T-helper 17 cell (primary cell): ENCODE results near the gene VWA8. TPM values are rescaled to one million over a fixed set of nuclear protein-coding genes. Genes with fewer than 3 reads are reported as not detected.
"Not testable (repeated sequence)": the region's sequence is repeated elsewhere in the genome, so short reads cannot be mapped to it uniquely, and the experiment has no call there.

Experiments used
- ATAC-seq: fragments of 150-1000 bp; cut with Tn5 transposase; 2 replicates; pipeline ENCODE4 v1.10.0; 2021; ENCODE audit warnings: mild to moderate bottlenecking, moderate library complexity
- DNase-seq, 3 donors: peaks; one replicate each; pipeline versions ENCODE4 v3.0.0 to v3.0.0-alpha.2; 2020 to 2021
- H3K9me3 ChIP-seq: one replicate; pipeline ENCODE4 v1.7.0; 2013; ENCODE audit warnings: low read length, mild to moderate bottlenecking; ENCODE audit not compliant: control insufficient read depth, poor library complexity, severe bottlenecking
- H3K27ac Mint-ChIP-seq: one replicate; pipeline ENCODE4 v1.8.0; 2022; ENCODE audit warnings: mild to moderate bottlenecking, moderate library complexity, mixed read lengths
- H3K27me3 Mint-ChIP-seq: one replicate; pipeline ENCODE4 v1.8.0; 2022; ENCODE audit warnings: mixed read lengths
- H3K36me3 Mint-ChIP-seq: one replicate; pipeline ENCODE4 v1.8.0; 2022; ENCODE audit warnings: low read depth, mixed read lengths
- H3K4me1 Mint-ChIP-seq: one replicate; pipeline ENCODE4 v1.8.0; 2022; ENCODE audit warnings: mild to moderate bottlenecking, mixed read lengths
- H3K4me3 Mint-ChIP-seq: one replicate; pipeline ENCODE4 v1.8.0; 2022; ENCODE audit warnings: mild to moderate bottlenecking, moderate library complexity, mixed read lengths
- total RNA-seq, 4 donors: library from RNA in 2 of 4; stranded (reverse) in 2 of 4; gene quantifications; one replicate each; pipeline ENCODE4 v1.2.3 and lab custom pipeline; 2022 to 2026

VWA8 gene
- total RNA-seq, 2 donors from 2014 or later, result 21.5 to 23.0 TPM

DNA sequence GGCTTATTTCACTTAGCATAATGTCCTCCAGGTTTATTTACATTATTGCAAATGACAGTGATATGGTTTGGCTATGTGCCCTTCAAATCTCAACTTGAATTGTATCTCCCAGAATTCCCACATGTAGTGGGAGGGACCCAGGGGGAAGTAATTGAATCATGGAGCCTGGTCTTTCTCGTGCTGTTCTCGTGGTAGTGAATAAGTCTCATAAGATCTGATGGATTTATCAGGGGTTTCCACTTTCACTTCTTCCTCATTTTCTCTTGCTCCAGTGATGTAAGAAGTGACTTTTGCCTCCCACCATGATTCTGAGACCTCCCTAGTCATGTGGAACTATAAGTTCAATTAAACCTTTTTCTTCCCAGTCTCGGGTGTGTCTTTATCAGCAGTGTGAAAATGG lies 109.6 kb downstream of the VWA8 start:
- Mint-ChIP-seq H3K27ac (no peak overlapping the region), H3K27me3 (no peaks in the 10 kb centered on the region), H3K36me3 (no peaks in the 10 kb centered on the region), H3K4me3 (no peak overlapping the region), H3K4me1 (no peaks in the 10 kb centered on the region)
- DNase-seq (no peak), ATAC-seq (no peak)
- no peaks in the 10 kb centered on the region for H3K9me3 ChIP-seq

DNA sequence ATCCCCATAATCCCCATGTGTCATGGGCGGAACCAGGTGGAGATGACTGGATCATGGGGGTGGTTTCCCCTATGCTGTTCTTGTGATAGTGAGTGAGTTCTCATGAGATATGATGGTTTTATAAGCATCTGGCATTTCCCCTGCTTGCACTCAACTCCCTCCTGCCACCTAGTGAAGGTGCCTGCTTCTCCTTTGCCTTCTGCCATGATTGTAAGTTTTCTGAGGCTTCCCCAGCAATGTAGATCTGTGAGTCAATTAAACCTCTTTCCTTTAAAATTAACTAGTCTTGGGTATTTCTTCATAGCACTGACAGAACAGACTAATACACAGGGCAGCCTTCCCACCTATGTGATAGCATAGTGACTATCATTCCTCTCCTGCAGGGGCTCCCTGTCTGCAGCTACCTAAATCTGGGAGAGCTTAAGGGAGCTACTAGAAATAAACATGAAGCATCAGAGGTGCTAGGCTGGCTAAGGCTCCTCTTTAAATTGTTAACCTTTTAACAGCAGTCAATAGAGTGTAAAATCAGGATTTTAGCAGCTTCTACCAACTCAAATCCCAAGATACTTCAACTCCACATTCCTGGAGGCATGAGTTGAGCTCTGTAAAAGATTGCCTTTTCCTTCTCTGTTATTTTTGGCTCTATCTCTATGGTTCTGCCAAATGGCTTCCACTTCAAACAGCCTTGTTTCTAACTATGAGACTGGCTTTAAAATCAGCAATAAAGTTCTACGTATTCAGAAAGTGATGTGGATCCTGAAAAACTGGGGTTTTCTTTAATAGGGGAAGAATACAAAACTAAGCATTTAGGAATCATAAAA lies 112.3 kb downstream of the VWA8 start:
- Mint-ChIP-seq H3K4me3 (no peak overlapping the region), H3K27ac (no peak overlapping the region), H3K4me1 (peaks cover 3% of the 10 kb centered on the region), H3K27me3 (no peaks in the 10 kb centered on the region), H3K36me3 (no peaks in the 10 kb centered on the region)
- H3K9me3 ChIP-seq, result no peaks in the 10 kb centered on the region
- no peak for ATAC-seq
- no peak for DNase-seq

DNA sequence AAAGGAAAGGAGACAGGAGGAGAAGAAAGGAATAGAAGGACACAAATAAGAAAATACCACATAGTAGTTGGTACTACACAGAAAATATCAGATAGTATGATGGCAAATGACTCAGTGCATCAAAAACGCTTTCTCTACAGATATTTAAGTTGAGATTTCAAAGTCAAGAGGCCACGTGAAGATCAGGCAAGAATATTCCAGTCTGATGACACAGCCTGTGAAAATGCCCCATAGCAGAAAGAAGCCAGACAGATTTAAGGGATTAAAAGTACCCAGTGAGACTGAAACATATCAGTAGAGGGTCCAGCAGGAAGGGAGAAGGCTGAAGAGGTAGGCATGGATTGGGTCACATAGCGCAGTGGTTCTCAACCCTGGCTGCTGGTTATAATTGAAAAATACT lies 113.7 kb downstream of the VWA8 start:
- no peak for DNase-seq
- ATAC-seq, result no peak
- Mint-ChIP-seq H3K4me1 (peaks cover 5% of the 10 kb centered on the region), H3K36me3 (no peaks in the 10 kb centered on the region), H3K4me3 (no peak overlapping the region), H3K27ac (no peak overlapping the region), H3K27me3 (no peaks in the 10 kb centered on the region)
- H3K9me3 ChIP-seq, result no peaks in the 10 kb centered on the region

DNA sequence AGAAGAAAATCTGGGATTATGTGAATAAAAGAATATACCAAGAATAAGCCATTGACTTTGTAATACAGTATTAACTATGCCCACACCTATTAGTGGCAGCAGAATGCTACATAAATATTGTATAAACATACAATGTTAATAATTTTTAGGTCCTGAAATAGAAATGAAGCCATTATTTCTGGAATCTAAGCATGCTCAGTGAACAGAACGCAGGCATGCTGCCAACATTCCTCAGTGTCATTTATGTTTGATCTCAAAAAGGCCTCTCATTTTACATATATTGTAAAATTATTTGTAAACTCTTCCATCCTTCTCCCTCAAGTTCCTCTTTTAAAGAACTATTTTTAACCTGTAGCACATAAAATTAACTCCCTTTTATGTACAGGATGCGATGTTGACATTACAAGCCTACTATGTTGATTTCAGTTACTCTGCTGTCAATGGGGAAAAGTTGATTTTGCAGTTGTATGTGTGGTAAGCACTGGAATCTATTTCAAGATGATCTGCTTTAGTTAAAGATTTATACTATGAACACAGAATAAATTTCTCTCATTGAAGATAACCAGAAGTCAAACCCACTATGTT lies 118.8 kb downstream of the VWA8 start:
- Mint-ChIP-seq H3K4me3 (no peak overlapping the region), H3K36me3 (peaks cover 5% of the 10 kb centered on the region), H3K27ac (no peak overlapping the region), H3K4me1 (peaks cover 5% of the 10 kb centered on the region), H3K27me3 (no peaks in the 10 kb centered on the region)
- ATAC-seq, result no peak
- DNase-seq, result no peak
- no peaks in the 10 kb centered on the region for H3K9me3 ChIP-seq

DNA sequence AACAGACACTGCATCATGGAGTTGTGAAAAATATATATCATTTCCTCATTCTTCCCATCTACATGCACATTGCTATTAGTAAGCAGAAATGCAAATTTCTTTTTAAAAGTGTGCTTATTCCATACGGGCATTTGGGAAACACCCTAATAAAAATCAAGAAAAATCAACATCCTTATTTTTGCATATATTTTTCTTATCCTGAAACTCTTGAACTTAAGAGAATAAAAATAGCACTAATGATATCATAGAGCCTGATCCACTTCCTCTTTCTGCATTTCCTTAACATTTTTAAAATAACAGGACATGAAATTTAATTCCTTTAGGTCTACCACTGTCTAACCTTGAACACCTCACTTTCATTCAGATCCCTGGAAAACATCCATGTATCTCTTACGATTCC lies 123.3 kb downstream of the VWA8 start:
- peaks cover 8% of the 10 kb centered on the region for H3K36me3 Mint-ChIP-seq
- no peaks in the 10 kb centered on the region for H3K4me1 Mint-ChIP-seq

DNA sequence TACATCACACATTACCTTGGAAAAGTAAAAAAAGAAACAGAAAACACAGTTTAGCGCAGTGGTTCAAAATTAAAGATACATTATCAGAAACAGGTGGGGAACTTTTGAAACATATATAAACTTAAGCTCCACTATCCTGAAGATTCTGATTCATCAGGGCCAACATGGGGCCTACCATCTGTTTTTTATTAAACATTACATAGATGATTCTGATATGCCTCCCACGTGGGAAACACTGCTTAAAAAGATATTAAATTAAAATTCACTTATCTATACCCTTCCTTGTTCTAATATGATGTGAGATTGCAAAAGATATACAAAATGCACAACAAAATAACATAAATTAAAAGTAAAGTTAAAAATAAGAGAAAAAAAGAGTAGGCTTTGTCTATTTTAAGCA lies 125.0 kb downstream of the VWA8 start:
- DNase-seq, result no peak
- H3K36me3 Mint-ChIP-seq, result peaks cover 8% of the 10 kb centered on the region
- no peaks in the 10 kb centered on the region for H3K27me3 Mint-ChIP-seq
- no peaks in the 10 kb centered on the region for H3K4me1 Mint-ChIP-seq
- no peak for ATAC-seq
- H3K4me3 Mint-ChIP-seq, result no peak overlapping the region
- no peaks in the 10 kb centered on the region for H3K9me3 ChIP-seq
- H3K27ac Mint-ChIP-seq, result no peak overlapping the region

More for the DNA sequence above, 123.3 kb downstream of the VWA8 start:
- Mint-ChIP-seq H3K27ac (no peak overlapping the region), H3K27me3 (no peaks in the 10 kb centered on the region), H3K4me3 (no peak overlapping the region)
- DNase-seq, result no peak
- H3K9me3 ChIP-seq, result no peaks in the 10 kb centered on the region
- no peak for ATAC-seq

DNA sequence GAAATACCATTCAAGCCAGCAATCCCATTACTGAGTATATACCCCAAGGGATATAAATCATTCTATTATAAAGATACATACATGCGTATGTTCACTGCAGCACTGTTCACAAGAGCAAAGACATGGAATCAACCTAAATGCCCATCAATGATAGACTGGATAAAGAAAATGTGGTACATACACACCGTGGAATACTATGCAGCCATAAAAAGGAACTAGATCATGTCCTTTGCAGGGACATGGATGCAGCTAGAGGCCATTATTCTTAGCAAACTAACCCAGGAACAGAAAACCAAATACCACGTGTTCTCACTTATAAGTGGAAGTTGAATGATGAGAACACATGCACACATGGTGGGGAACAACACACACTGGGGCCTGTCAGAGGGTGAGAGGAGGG lies 126.2 kb downstream of the VWA8 start:
- not testable (repeated sequence) for H3K36me3 Mint-ChIP-seq, DNase-seq, ATAC-seq, H3K4me1 Mint-ChIP-seq, H3K4me3 Mint-ChIP-seq, H3K27me3 Mint-ChIP-seq, H3K27ac Mint-ChIP-seq, H3K9me3 ChIP-seq

DNA sequence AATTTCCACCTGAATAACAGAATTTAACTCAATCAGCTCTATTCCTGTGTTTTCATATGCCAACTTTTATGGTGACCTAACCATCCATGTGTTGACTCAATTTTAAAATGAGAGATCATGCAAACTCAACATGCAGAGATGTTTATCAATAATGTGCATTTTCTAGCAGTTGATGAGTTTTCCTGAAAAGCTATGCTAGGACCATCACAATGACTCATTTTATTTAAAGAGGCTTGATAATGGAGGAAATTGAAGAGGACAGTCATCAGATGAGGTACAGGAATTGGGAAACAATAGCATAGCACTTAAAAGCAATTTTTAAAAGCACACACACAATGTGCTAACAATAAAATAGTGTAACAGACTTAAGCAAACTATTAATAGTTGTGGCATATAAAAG lies 127.1 kb downstream of the VWA8 start:
- no peak overlapping the region for H3K27ac Mint-ChIP-seq
- no peak overlapping the region for H3K4me3 Mint-ChIP-seq
- H3K9me3 ChIP-seq, result no peaks in the 10 kb centered on the region
- ATAC-seq (no peak), DNase-seq (no peak)
- peaks cover 3% of the 10 kb centered on the region for H3K36me3 Mint-ChIP-seq
- no peaks in the 10 kb centered on the region for H3K27me3 Mint-ChIP-seq
- H3K4me1 Mint-ChIP-seq, result no peaks in the 10 kb centered on the region

DNA sequence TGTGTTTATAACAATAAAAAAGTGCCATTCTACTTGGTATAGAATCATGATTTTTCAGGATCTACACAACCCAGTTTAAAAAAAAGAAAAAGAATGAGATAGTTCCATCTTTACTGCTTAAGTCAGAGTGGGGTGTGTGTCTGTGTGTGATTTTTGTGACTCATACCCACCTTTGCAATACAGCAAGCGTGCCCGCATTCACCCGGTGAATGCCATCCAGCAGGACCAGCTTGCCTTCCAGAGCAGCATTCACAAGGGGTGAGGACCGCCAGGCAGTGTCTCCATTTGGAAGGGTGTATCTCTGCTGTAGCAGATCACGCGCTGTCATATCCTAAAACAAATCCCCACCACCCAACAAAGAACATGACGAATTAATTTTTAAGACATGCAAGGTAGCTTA lies 127.7 kb downstream of the VWA8 start:
- H3K36me3 Mint-ChIP-seq, result peaks cover 3% of the 10 kb centered on the region
- ATAC-seq (no peak), DNase-seq (no peak)
- no peak overlapping the region for H3K27ac Mint-ChIP-seq
- no peaks in the 10 kb centered on the region for H3K9me3 ChIP-seq
- no peaks in the 10 kb centered on the region for H3K4me1 Mint-ChIP-seq
- H3K27me3 Mint-ChIP-seq, result no peaks in the 10 kb centered on the region
- H3K4me3 Mint-ChIP-seq, result no peak overlapping the region

DNA sequence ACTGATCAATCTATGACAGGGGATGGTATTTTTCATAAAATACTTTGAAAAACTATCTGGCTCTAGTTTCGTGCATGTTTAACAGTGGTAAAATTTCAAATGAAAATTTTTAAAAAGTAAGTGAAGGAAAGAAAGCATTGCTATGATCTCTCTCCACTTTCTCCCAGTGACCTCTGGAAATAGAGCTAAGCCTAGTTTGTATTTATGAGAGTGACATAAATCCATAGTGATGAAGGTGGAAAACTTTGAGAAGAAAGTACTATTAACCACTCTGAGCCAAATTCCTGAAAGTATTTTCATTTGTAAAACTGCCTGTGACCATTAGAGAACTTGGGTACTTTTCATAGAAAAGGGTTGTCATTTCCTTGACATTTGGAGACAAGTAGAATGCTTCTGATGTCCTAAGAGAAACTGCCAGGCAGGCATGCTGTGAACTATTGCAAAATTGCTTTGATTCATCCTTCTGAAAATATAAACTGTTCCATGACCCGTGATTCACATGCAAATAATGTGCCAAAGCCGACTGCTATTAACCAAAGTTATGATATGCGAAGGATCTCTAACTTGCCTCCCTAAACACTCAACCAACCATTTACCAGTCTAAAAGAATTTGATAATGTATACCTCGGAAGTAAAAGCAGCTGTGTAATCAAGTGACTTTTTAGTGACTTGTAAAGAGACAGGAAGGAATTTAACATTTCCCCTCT lies 133.2 kb downstream of the VWA8 start:
- DNase-seq (no peak), ATAC-seq (no peak)
- Mint-ChIP-seq H3K27me3 (no peaks in the 10 kb centered on the region), H3K4me1 (no peaks in the 10 kb centered on the region), H3K27ac (no peak overlapping the region), H3K4me3 (no peak overlapping the region), H3K36me3 (peaks cover 7% of the 10 kb centered on the region)
- H3K9me3 ChIP-seq, result no peaks in the 10 kb centered on the region

DNA sequence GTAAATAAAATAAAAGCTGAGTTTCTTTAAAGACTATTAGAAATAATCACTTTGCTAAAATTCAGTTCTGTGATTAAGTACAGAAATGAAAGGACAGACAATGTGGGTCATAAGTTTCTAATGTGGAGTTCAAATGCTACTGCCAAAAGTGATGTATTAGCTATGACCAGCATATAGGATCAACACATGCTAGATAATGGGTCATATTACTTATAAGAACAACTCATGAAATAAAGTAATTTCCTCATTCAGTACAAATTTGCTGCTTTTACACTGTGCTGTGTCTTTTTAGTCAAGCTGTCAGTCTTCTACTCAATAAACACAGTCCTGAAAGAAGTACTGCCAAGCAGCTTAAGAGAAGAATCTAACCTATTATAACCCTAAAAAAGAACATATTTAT lies 135.2 kb downstream of the VWA8 start:
- H3K36me3 Mint-ChIP-seq, result peaks cover 8% of the 10 kb centered on the region
- peaks cover 2% of the 10 kb centered on the region for H3K4me1 Mint-ChIP-seq
- H3K9me3 ChIP-seq, result no peaks in the 10 kb centered on the region
- no peaks in the 10 kb centered on the region for H3K27me3 Mint-ChIP-seq
- DNase-seq (no peak), ATAC-seq (no peak)
- peak overlapping the region; percentile 61 for H3K27ac Mint-ChIP-seq
- H3K4me3 Mint-ChIP-seq, result no peak overlapping the region

DNA sequence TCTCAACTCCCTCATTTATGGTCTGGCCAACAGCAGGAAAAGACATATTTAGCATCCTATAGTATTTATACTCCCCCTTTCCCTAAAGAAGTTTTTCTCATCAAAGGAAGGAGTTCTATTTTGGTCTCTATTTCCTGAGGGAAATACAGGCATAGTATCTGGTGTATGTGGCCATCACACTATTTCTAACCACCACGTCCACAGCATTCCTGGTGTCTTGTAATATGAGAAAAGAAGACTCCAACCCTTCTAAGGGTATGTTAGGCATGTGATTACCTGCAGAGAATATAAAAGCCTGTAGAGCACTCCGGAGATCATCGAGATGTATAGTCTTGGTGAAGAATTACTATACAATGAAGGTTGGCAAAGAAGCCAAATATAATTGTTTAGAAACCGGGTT lies 137.4 kb downstream of the VWA8 start:
- no peak overlapping the region for H3K4me3 Mint-ChIP-seq
- DNase-seq, result no peak

DNA sequence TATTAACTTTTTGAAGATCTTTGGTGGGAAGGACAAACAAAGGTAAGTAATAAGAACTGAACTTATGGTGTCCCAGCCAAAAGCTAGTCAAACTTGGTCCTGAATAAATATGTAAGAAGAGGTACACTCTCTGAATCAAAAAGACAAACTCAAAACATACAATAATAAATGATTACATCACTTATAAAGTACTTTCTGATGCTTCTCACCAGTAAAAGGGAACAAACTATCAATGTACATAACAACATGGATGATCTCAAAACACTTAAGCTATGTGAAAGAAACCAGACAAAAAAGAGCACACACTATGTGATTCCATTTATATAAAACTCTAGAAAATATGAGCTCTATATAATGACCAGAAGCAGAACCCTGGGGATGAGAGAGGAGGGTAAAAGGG lies 138.3 kb downstream of the VWA8 start:
- peaks cover 2% of the 10 kb centered on the region for H3K4me1 Mint-ChIP-seq
- H3K27ac Mint-ChIP-seq, result no peak overlapping the region
- DNase-seq, result no peak
- no peaks in the 10 kb centered on the region for H3K27me3 Mint-ChIP-seq
- no peak overlapping the region for H3K4me3 Mint-ChIP-seq
- H3K36me3 Mint-ChIP-seq, result peaks cover 10% of the 10 kb centered on the region
- H3K9me3 ChIP-seq, result no peaks in the 10 kb centered on the region
- no peak for ATAC-seq

More for the DNA sequence above, 137.4 kb downstream of the VWA8 start:
- ATAC-seq, result no peak
- no peaks in the 10 kb centered on the region for H3K27me3 Mint-ChIP-seq
- no peak overlapping the region for H3K27ac Mint-ChIP-seq
- peaks cover 2% of the 10 kb centered on the region for H3K4me1 Mint-ChIP-seq
- H3K9me3 ChIP-seq, result no peaks in the 10 kb centered on the region
- peaks cover 10% of the 10 kb centered on the region for H3K36me3 Mint-ChIP-seq
